Measurements from ENCODE around the gene ALDH7A1.
"Not testable (repeated sequence)": the region's sequence is repeated elsewhere in the genome, so short reads cannot be mapped to it uniquely, and the experiment has no call there.

Gene ALDH7A1

DNA sequence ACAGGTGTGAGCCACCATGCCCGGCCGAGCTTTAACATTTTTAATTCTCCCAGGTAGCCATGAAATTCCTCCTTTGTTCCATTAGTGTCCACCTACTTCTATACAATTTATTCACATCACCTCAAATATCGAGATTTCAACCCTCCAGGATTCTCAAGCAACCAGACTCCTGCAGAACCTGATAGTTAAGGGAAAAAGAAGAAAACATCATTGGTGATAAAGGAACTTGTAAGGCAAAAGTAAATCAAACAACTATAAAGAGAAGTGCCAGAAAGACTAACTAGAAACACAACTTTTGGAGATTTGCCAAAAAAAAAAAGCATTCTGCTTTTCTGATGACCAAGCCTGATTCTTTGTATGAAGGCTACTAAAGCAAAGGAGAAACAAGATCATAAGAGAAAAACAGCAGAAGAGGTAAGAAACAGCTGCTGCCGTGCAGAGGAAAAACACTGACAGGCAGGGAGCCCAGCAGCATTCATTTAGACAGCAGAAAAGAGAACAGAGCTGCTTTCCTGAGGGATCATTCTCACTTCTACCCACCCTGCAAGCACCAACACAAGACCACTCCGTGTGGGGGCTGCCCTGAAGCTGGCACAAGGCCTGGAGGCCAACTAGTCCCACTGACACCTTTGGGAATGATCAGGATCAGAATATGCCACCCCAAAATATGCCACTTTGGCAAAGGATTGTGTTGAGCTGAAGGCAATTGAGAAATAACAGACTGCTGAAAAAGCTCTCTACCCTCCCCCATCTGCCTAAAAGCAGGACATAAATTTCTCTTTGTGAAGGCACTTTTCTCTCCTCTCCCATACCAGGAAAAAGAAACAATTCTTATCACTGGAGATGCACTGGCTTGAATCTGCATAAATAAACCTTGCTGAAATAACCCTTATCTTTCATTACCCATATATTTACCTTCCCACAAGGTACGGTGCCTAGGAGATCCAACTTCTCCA is 75.1 kb downstream of the ALDH7A1 start:
- no peak overlapping the region for H3K27ac ChIP-seq (ENCODE audit: low read length)
- no peaks in the 10 kb centered on the region for H3K9me3 ChIP-seq (ENCODE audit: control insufficient read depth, insufficient read depth, low read length)
- H3K4me3 ChIP-seq (ENCODE audit: low read length), result no peak overlapping the region
- DNase-seq (ENCODE audit: low read depth, low spot score), result no peak
- H3K36me3 ChIP-seq (ENCODE audit: control insufficient read depth, insufficient read depth, low read length), result no peaks in the 10 kb centered on the region
- 100% methylated on average over 1 of the region's 6 CpGs for WGBS (ENCODE audit: insufficient coverage, insufficient read length)
- 0 out of 2 replicates have a peak, but pooled peaks cover 1% of the 10 kb centered on the region for H3K4me1 ChIP-seq (ENCODE audit: control insufficient read depth, insufficient read depth, low read length)
- no peaks in the 10 kb centered on the region for H3K27me3 ChIP-seq (ENCODE audit: control insufficient read depth, insufficient read depth, low read length)

DNA sequence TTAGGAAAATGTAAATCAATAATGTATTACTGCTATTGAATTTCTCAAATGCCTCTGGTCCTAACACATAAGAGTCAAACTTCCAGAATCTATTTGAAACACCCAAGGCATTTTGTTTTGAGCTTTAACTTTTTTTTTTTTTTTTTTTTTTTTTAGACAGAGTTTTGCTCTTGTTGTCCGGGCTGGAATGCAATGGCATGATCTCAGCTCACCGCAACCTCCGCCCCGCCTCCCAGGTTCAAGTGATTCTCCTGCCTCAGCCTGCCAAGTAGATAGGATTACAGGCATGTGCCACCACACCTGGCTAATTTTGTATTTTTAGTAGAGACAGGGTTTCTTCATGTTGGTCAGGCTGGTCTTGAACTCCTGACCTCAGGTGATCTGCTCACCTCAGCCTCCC is 75.8 kb downstream of the ALDH7A1 start:
- WGBS (ENCODE audit: insufficient coverage, insufficient read length), result no CpG with 5 or more reads among the region's 4 CpGs
- H3K27me3 ChIP-seq (ENCODE audit: control insufficient read depth, insufficient read depth, low read length); H3K36me3 ChIP-seq (ENCODE audit: control insufficient read depth, insufficient read depth, low read length); H3K4me1 ChIP-seq (ENCODE audit: control insufficient read depth, insufficient read depth, low read length); H3K4me3 ChIP-seq (ENCODE audit: low read length); H3K9me3 ChIP-seq (ENCODE audit: control insufficient read depth, insufficient read depth, low read length); DNase-seq (ENCODE audit: low read depth, low spot score); H3K27ac ChIP-seq (ENCODE audit: low read length): not testable (repeated sequence)

DNA sequence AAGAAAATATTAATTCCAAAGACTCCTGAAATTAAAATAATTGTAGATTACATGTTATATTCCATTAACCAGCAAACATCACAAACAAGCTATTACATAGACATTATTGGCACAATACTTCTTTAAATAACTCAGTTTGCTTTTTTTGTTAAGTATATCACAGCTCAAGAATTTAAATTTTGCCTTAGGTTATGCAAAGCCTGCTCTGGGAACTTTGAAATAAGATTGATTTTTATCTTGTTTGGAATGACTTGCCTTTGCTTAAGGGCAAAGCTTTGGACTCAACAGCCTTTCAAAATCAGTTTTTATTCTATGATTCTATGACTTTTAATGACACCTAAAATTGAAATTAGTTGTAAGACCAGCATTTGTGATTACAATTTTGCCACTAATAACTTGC is 78.2 kb downstream of the ALDH7A1 start:
- Histone ChIP-seq H3K4me1 (ENCODE audit: control insufficient read depth, insufficient read depth, low read length) (0 out of 2 replicates have a peak, but pooled peaks cover 1% of the 10 kb centered on the region), H3K4me3 (ENCODE audit: low read length) (no peak overlapping the region), H3K36me3 (ENCODE audit: control insufficient read depth, insufficient read depth, low read length) (no peaks in the 10 kb centered on the region), H3K27ac (ENCODE audit: low read length) (no peak overlapping the region), H3K27me3 (ENCODE audit: control insufficient read depth, insufficient read depth, low read length) (no peaks in the 10 kb centered on the region), H3K9me3 (ENCODE audit: control insufficient read depth, insufficient read depth, low read length) (no peaks in the 10 kb centered on the region)
- no peak for DNase-seq (ENCODE audit: low read depth, low spot score)

DNA sequence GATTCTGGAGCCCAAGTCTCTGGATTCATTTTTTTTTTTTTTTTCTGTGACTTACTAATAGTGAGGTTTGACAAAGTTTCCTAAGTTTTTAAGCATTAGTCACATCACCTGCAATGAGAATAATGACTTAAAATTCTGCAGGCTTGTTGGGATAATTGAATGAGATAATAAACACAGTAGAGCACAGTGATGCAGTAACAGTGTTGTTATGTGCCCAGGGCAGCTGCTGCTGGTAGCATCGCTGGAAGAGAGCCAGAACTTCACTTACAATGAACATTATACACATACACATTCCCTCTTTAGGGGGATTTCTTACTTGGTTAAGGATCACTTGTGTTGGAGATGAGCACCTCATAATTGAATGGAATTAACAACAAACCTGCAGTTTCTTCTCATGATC is 78.9 kb downstream of the ALDH7A1 start:
- H3K27me3 ChIP-seq (ENCODE audit: control insufficient read depth, insufficient read depth, low read length), result no peaks in the 10 kb centered on the region
- no peaks in the 10 kb centered on the region for H3K9me3 ChIP-seq (ENCODE audit: control insufficient read depth, insufficient read depth, low read length)
- H3K36me3 ChIP-seq (ENCODE audit: control insufficient read depth, insufficient read depth, low read length), result no peaks in the 10 kb centered on the region
- WGBS (ENCODE audit: insufficient coverage, insufficient read length), result no CpG with 5 or more reads among the region's 1 CpG
- no peak overlapping the region for H3K4me3 ChIP-seq (ENCODE audit: low read length)
- H3K4me1 ChIP-seq (ENCODE audit: control insufficient read depth, insufficient read depth, low read length), result 0 out of 2 replicates have a peak, but pooled peaks cover 1% of the 10 kb centered on the region
- no peak for DNase-seq (ENCODE audit: low read depth, low spot score)
- no peak overlapping the region for H3K27ac ChIP-seq (ENCODE audit: low read length)

DNA sequence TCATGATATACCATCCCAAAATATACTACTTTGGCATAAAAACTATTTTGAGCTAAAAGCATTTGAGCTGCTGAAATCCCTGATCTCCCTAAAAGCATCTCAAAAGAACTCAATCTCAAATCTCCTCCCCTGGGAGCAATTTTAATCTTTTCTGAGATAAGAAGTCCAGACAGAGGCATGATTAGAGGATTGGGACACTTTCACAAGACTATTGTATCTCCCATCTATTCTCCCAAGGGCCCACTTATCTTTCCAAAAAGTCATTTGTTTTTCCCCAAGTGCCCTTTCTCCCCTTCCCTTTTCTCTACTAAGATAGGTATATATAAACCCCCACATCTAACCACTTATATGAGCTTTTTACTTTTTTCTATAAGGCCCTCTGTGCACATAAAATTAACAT is 79.7 kb downstream of the ALDH7A1 start:
- Histone ChIP-seq H3K9me3 (ENCODE audit: control insufficient read depth, insufficient read depth, low read length) (no peaks in the 10 kb centered on the region), H3K36me3 (ENCODE audit: control insufficient read depth, insufficient read depth, low read length) (no peaks in the 10 kb centered on the region), H3K27ac (ENCODE audit: low read length) (no peak overlapping the region), H3K4me1 (ENCODE audit: control insufficient read depth, insufficient read depth, low read length) (0 out of 2 replicates have a peak, but pooled peaks cover 1% of the 10 kb centered on the region), H3K4me3 (ENCODE audit: low read length) (no peak overlapping the region), H3K27me3 (ENCODE audit: control insufficient read depth, insufficient read depth, low read length) (no peaks in the 10 kb centered on the region)
- DNase-seq (ENCODE audit: low read depth, low spot score), result no peak

DNA sequence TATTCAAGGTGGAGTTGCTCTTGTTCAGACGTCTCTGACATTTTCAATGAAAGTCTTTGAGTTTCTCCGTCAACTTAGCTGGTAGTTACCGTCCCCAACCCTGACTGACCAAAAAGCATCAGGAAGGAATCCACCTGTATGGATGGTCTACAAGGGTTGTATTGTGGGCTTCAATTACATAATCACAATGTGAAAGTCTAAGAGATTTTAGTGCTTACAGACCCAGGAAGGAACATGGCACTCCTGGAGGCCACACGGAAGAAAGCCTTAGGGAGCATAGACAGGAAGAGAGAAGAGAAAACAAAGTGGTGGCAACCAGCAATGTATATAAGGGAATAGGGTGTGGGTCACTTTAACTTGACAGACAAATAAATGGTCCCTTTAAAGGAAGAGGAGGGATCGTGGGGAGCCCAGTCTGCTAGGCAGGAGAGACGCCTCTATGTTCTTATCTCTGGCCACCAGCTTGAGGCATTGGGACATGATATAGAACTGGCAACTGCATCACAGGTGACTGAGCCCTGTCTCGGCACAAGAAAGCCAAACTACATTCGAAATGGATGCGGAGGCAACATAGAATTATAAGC is 80.4 kb downstream of the ALDH7A1 start:
- no peaks in the 10 kb centered on the region for H3K4me1 ChIP-seq (ENCODE audit: control insufficient read depth, insufficient read depth, low read length)
- WGBS (ENCODE audit: insufficient coverage, insufficient read length), result no CpG with 5 or more reads among the region's 9 CpGs
- no peak overlapping the region for H3K4me3 ChIP-seq (ENCODE audit: low read length)
- no peaks in the 10 kb centered on the region for H3K9me3 ChIP-seq (ENCODE audit: control insufficient read depth, insufficient read depth, low read length)
- no peak overlapping the region for H3K27ac ChIP-seq (ENCODE audit: low read length)
- no peaks in the 10 kb centered on the region for H3K27me3 ChIP-seq (ENCODE audit: control insufficient read depth, insufficient read depth, low read length)
- no peaks in the 10 kb centered on the region for H3K36me3 ChIP-seq (ENCODE audit: control insufficient read depth, insufficient read depth, low read length)
- DNase-seq (ENCODE audit: low read depth, low spot score), result no peak

DNA sequence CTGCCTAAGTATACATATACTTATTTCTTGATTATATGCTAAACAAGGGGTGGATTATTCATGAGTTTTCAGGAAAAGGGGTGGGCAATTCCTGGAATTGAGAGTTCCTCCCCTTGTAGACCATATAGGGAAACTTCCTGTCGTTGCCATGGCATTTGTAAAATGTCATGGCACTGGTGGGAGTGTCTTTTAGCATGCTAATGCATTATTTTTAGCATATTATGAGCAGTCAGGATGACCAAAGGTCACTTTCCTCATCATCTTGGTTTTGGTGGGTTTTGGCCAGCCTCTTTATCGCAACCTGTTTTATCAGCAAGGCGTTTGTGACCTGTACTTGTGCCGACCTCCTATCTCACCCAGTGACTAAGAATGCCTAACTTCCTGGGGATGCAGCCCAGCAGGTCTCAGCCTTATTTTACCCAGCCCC is 80.9 kb downstream of the ALDH7A1 start:
- H3K9me3 ChIP-seq (ENCODE audit: control insufficient read depth, insufficient read depth, low read length), result no peaks in the 10 kb centered on the region
- H3K36me3 ChIP-seq (ENCODE audit: control insufficient read depth, insufficient read depth, low read length), result no peaks in the 10 kb centered on the region
- no peaks in the 10 kb centered on the region for H3K27me3 ChIP-seq (ENCODE audit: control insufficient read depth, insufficient read depth, low read length)
- H3K27ac ChIP-seq (ENCODE audit: low read length), result no peak overlapping the region
- H3K4me1 ChIP-seq (ENCODE audit: control insufficient read depth, insufficient read depth, low read length), result no peaks in the 10 kb centered on the region
- no peak overlapping the region for H3K4me3 ChIP-seq (ENCODE audit: low read length)
- no peak for DNase-seq (ENCODE audit: low read depth, low spot score)
- no CpG with 5 or more reads among the region's 4 CpGs for WGBS (ENCODE audit: insufficient coverage, insufficient read length)

DNA sequence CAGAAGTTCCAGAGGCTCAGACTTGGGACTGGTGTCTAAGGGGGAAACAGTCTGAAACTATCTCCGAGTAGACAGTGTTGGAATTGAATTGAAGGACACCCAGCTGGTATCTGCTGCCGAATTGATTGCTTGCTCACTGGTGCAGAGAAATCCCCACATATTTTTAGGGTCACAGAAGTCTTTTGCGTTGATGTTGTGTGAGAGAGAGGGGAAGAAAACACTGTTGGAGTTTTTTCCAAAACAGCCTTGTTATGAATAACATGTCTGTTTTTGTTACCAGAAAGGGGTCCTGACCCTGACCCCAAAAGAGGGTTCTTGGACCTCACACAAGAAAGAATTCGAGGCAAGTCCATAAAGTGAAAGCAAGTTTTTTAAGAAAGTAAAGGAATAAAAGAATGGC is 81.3 kb downstream of the ALDH7A1 start:
- H3K4me3 ChIP-seq (ENCODE audit: low read length), result no peak overlapping the region
- no CpG with 5 or more reads among the region's 4 CpGs for WGBS (ENCODE audit: insufficient coverage, insufficient read length)
- H3K27me3 ChIP-seq (ENCODE audit: control insufficient read depth, insufficient read depth, low read length), result no peaks in the 10 kb centered on the region
- no peak for DNase-seq (ENCODE audit: low read depth, low spot score)
- H3K9me3 ChIP-seq (ENCODE audit: control insufficient read depth, insufficient read depth, low read length), result no peaks in the 10 kb centered on the region
- no peaks in the 10 kb centered on the region for H3K36me3 ChIP-seq (ENCODE audit: control insufficient read depth, insufficient read depth, low read length)
- H3K27ac ChIP-seq (ENCODE audit: low read length), result no peak overlapping the region
- H3K4me1 ChIP-seq (ENCODE audit: control insufficient read depth, insufficient read depth, low read length), result no peaks in the 10 kb centered on the region

DNA sequence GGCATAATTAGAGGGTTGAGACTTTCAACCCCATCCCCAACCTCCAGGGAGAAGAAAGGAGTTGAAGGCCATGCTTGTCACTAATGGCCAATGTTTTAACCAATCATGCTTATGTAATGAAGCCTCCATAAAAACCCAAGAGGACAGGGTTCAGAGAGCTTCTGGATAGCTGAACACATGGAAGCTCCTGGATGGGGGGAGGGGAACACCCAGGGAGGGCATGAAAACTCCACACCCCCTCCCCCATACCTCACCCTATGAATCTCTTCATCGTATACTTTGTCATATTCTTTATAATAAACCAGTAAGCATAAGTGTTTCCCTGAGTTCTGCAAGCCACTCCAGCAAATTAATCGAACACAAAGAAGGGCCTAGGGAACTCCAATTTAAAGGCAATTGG is 81.7 kb downstream of the ALDH7A1 start:
- Histone ChIP-seq H3K27ac (ENCODE audit: low read length) (no peak overlapping the region), H3K4me3 (ENCODE audit: low read length) (no peak overlapping the region), H3K9me3 (ENCODE audit: control insufficient read depth, insufficient read depth, low read length) (no peaks in the 10 kb centered on the region), H3K36me3 (ENCODE audit: control insufficient read depth, insufficient read depth, low read length) (no peaks in the 10 kb centered on the region), H3K27me3 (ENCODE audit: control insufficient read depth, insufficient read depth, low read length) (no peaks in the 10 kb centered on the region), H3K4me1 (ENCODE audit: control insufficient read depth, insufficient read depth, low read length) (no peaks in the 10 kb centered on the region)
- no peak for DNase-seq (ENCODE audit: low read depth, low spot score)
- WGBS (ENCODE audit: insufficient coverage, insufficient read length), result no CpG with 5 or more reads among the region's 2 CpGs

DNA sequence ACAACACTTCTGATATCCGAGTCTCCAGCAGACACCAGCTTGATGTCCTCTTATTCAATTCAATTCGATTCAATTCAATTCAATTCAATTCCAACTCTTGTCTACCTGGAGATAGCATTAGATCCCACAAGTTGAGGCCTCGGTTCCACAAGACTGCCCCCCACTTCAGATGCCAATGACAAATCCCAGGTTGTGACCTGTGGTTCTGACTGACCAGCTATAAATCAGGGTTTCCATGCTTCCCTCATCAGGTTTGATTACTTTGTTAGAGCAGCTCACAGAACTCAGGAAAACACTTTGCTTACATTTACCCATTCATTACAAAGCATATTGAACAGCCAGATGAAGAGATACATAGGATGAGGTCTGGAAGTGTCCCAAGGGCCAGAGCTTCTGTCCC is 82.6 kb downstream of the ALDH7A1 start:
- Histone ChIP-seq H3K4me3 (ENCODE audit: low read length) (no peak overlapping the region), H3K27me3 (ENCODE audit: control insufficient read depth, insufficient read depth, low read length) (no peaks in the 10 kb centered on the region), H3K27ac (ENCODE audit: low read length) (no peak overlapping the region), H3K36me3 (ENCODE audit: control insufficient read depth, insufficient read depth, low read length) (no peaks in the 10 kb centered on the region), H3K4me1 (ENCODE audit: control insufficient read depth, insufficient read depth, low read length) (no peaks in the 10 kb centered on the region), H3K9me3 (ENCODE audit: control insufficient read depth, insufficient read depth, low read length) (no peaks in the 10 kb centered on the region)
- DNase-seq (ENCODE audit: low read depth, low spot score), result no peak
- WGBS (ENCODE audit: insufficient coverage, insufficient read length), result no CpG with 5 or more reads among the region's 3 CpGs

DNA sequence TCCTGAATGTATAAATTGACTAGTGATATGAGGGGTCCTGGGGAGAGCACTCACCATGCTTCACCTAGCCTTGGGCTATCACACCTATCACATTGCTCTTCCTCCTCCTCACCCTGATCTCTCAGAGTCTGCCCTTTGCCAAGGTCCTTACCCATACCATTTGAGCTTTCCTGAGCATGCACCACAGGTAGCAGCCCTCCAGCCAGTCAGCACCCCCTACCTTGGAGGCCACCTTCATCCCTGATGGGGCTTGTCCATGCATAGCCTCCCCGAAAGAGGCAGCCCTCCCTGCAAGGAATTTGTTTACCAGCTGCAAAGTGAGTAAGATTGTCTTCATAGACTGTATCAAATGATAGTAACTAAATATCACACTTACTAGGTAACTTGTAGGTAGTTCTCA is 83.1 kb downstream of the ALDH7A1 start:
- no peaks in the 10 kb centered on the region for H3K9me3 ChIP-seq (ENCODE audit: control insufficient read depth, insufficient read depth, low read length)
- no peak overlapping the region for H3K4me3 ChIP-seq (ENCODE audit: low read length)
- no peak for DNase-seq (ENCODE audit: low read depth, low spot score)
- no peak overlapping the region for H3K27ac ChIP-seq (ENCODE audit: low read length)
- no peaks in the 10 kb centered on the region for H3K27me3 ChIP-seq (ENCODE audit: control insufficient read depth, insufficient read depth, low read length)
- H3K4me1 ChIP-seq (ENCODE audit: control insufficient read depth, insufficient read depth, low read length), result no peaks in the 10 kb centered on the region
- no CpG with 5 or more reads among the region's 1 CpG for WGBS (ENCODE audit: insufficient coverage, insufficient read length)
- no peaks in the 10 kb centered on the region for H3K36me3 ChIP-seq (ENCODE audit: control insufficient read depth, insufficient read depth, low read length)

All from iPS DF 6.9 (cell line).